ENCODE data around the gene RPF1.
"Not testable (repeated sequence)": the region's sequence is repeated elsewhere in the genome, so short reads cannot be mapped to it uniquely, and the experiment has no call there.

The RPF1 gene

GRCh38 chr1:84507887-84508286 is 28.8 kb downstream of the RPF1 start:
- not testable (repeated sequence) for H3K4me3 Mint-ChIP-seq, H3K27ac Mint-ChIP-seq, H3K27me3 Mint-ChIP-seq, H3K9me3 Mint-ChIP-seq
- peaks cover 15% of the 10 kb centered on the region for H3K36me3 Mint-ChIP-seq
- H3K4me1 Mint-ChIP-seq: peaks cover 35% of the 10 kb centered on the region

GRCh38 chr1:84508510-84508909 is 29.4 kb downstream of the RPF1 start:
- H3K9me3 Mint-ChIP-seq: peaks cover 6% of the 10 kb centered on the region
- H3K36me3 Mint-ChIP-seq: peaks cover 15% of the 10 kb centered on the region
- H3K27me3 Mint-ChIP-seq: no peaks in the 10 kb centered on the region
- peaks cover 29% of the 10 kb centered on the region for H3K4me1 Mint-ChIP-seq
- H3K4me3 Mint-ChIP-seq: peak overlapping the region; percentile 8
- no peak overlapping the region for H3K27ac Mint-ChIP-seq

- H3K36me3 Mint-ChIP-seq: peaks cover 15% of the 10 kb centered on the region
- no peaks in the 10 kb centered on the region for H3K27me3 Mint-ChIP-seq
- H3K4me1 Mint-ChIP-seq: peaks cover 24% of the 10 kb centered on the region
- H3K27ac Mint-ChIP-seq: no peak overlapping the region
- no peak overlapping the region for H3K4me3 Mint-ChIP-seq
- H3K9me3 Mint-ChIP-seq: peaks cover 6% of the 10 kb centered on the region
These were observed 30.0 kb downstream of the RPF1 start for GRCh38 chr1:84509029-84509428.

GRCh38 chr1:84510165-84510564 is 31.1 kb downstream of the RPF1 start:
- Mint-ChIP-seq H3K4me3 (no peak overlapping the region), H3K9me3 (peaks cover 6% of the 10 kb centered on the region), H3K27me3 (no peaks in the 10 kb centered on the region), H3K4me1 (peaks cover 14% of the 10 kb centered on the region), H3K27ac (no peak overlapping the region), H3K36me3 (peaks cover 13% of the 10 kb centered on the region)

- no peaks in the 10 kb centered on the region for H3K27me3 Mint-ChIP-seq
- no peak overlapping the region for H3K4me3 Mint-ChIP-seq
- no peak overlapping the region for H3K27ac Mint-ChIP-seq
- peaks cover 9% of the 10 kb centered on the region for H3K36me3 Mint-ChIP-seq
- peaks cover 14% of the 10 kb centered on the region for H3K4me1 Mint-ChIP-seq
- peaks cover 6% of the 10 kb centered on the region for H3K9me3 Mint-ChIP-seq
These were observed 31.6 kb downstream of the RPF1 start for GRCh38 chr1:84510668-84511067.

- H3K4me3 Mint-ChIP-seq: no peak overlapping the region
- H3K27ac Mint-ChIP-seq: no peak overlapping the region
- no peaks in the 10 kb centered on the region for H3K9me3 Mint-ChIP-seq
- no peaks in the 10 kb centered on the region for H3K4me1 Mint-ChIP-seq
- no peaks in the 10 kb centered on the region for H3K27me3 Mint-ChIP-seq
- peaks cover 7% of the 10 kb centered on the region for H3K36me3 Mint-ChIP-seq
These were observed 45.5 kb downstream of the RPF1 start for GRCh38 chr1:84524590-84524989.

- Mint-ChIP-seq H3K36me3 (peaks cover 7% of the 10 kb centered on the region), H3K4me1 (no peaks in the 10 kb centered on the region), H3K27me3 (no peaks in the 10 kb centered on the region), H3K9me3 (no peaks in the 10 kb centered on the region), H3K27ac (no peak overlapping the region), H3K4me3 (no peak overlapping the region)
These were observed 46.7 kb downstream of the RPF1 start for GRCh38 chr1:84525779-84526178.

- Mint-ChIP-seq H3K36me3 (peaks cover 14% of the 10 kb centered on the region), H3K9me3 (no peaks in the 10 kb centered on the region), H3K4me3 (no peak overlapping the region), H3K27ac (peak overlapping the region; percentile 41), H3K4me1 (peaks cover 12% of the 10 kb centered on the region), H3K27me3 (no peaks in the 10 kb centered on the region)
These were observed 59.5 kb downstream of the RPF1 start for GRCh38 chr1:84538599-84538998.

- Mint-ChIP-seq H3K4me1 (peaks cover 12% of the 10 kb centered on the region), H3K4me3 (no peak overlapping the region), H3K27me3 (no peaks in the 10 kb centered on the region), H3K27ac (peak overlapping the region; percentile 0), H3K9me3 (no peaks in the 10 kb centered on the region), H3K36me3 (peaks cover 12% of the 10 kb centered on the region)
These were observed 60.9 kb downstream of the RPF1 start for GRCh38 chr1:84539972-84540371.

- Mint-ChIP-seq H3K9me3 (no peaks in the 10 kb centered on the region), H3K36me3 (peaks cover 11% of the 10 kb centered on the region), H3K4me3 (no peak overlapping the region), H3K27ac (no peak overlapping the region), H3K27me3 (no peaks in the 10 kb centered on the region), H3K4me1 (peaks cover 12% of the 10 kb centered on the region)
These were observed 61.7 kb downstream of the RPF1 start for GRCh38 chr1:84540759-84541158.

- no peaks in the 10 kb centered on the region for H3K9me3 Mint-ChIP-seq
- H3K27me3 Mint-ChIP-seq: no peaks in the 10 kb centered on the region
- no peak overlapping the region for H3K4me3 Mint-ChIP-seq
- peaks cover 12% of the 10 kb centered on the region for H3K4me1 Mint-ChIP-seq
- peaks cover 11% of the 10 kb centered on the region for H3K36me3 Mint-ChIP-seq
- H3K27ac Mint-ChIP-seq: no peak overlapping the region
These were observed 62.6 kb downstream of the RPF1 start for GRCh38 chr1:84541679-84542078.
